SK-N-MC (cell line): ENCODE results near the gene GPC6.

ENCODE experiments used
- DNase-seq: peaks from one replicate; pipeline ENCODE4 v3.0.0-alpha.2; 2011; ENCODE audit warnings: low read depth, low spot score
- H3K27ac ChIP-seq: fragments of 200-600 bp; sonication (generic); 2 replicates; pipeline ENCODE4 v1.5.1; 2016; ENCODE audit warnings: mixed run types
- H3K36me3 ChIP-seq: fragments of 200-600 bp; sonication (generic); 2 replicates; pipeline ENCODE4 v1.6.1; 2017; ENCODE audit warnings: antibody characterized with exemption, low read length, mixed read lengths; ENCODE audit not compliant: insufficient read depth
- H3K4me3 ChIP-seq: fragments of 200-600 bp; sonication (generic); 2 replicates; pipeline ENCODE4 v1.5.1; 2016
- H3K9ac ChIP-seq: fragments of 200-600 bp; sonication (generic); 2 replicates; pipeline ENCODE4 v1.8.0; 2017; ENCODE audit warnings: mixed run types, mixed read lengths; ENCODE audit not compliant: insufficient read length
- H3K9me3 ChIP-seq: fragments of 200-600 bp; sonication (generic); 2 replicates; pipeline ENCODE4 v1.6.1; 2017; ENCODE audit warnings: low read depth, mild to moderate bottlenecking, antibody characterized with exemption, low read length, moderate library complexity, mixed read lengths
- EZH2 ChIP-seq: fragments of 200-600 bp; sonication (generic); IDR thresholded peaks from one replicate; pipeline ENCODE4 v1.6.1; 2017; ENCODE audit warnings: antibody characterized with exemption
- FOXP2 ChIP-seq: optimal IDR thresholded peaks from 2 replicates; pipeline ENCODE3; 2011; ENCODE audit warnings: mild to moderate bottlenecking, moderate library complexity; ENCODE audit not compliant: insufficient read depth; ENCODE audit errors: extremely low read length, control extremely low read depth
- POLR2AphosphoS5 ChIP-seq: IDR thresholded peaks from 2 replicates; pipeline ENCODE4 v1.6.1; 2012; ENCODE audit warnings: mild to moderate bottlenecking, low read depth, low read length, borderline replicate concordance

Gene GPC6

GRCh38 chr13:93499991-93500390, 273.4 kb downstream of the GPC6 start:
- Histone ChIP-seq H3K9me3 (no peaks in the 10 kb centered on the region), H3K36me3 (no peaks in the 10 kb centered on the region), H3K9ac (no peak overlapping the region), H3K27ac (no peak overlapping the region), H3K4me3 (peak overlapping the region; percentile 16; the same call in 1 of the 2 replicates)
- TF ChIP-seq EZH2: no peak
- TF ChIP-seq POLR2AphosphoS5: no peak
- TF ChIP-seq FOXP2: no peak
- no peak for DNase-seq

GRCh38 chr13:93502071-93502470, 275.5 kb downstream of the GPC6 start:
- H3K9ac ChIP-seq: no peak overlapping the region
- H3K27ac ChIP-seq: no peak overlapping the region
- H3K4me3 ChIP-seq: no peak overlapping the region
- H3K9me3 ChIP-seq: no peaks in the 10 kb centered on the region
- DNase-seq: no peak
- TF ChIP-seq POLR2AphosphoS5 (no peak), EZH2 (no peak), FOXP2 (no peak)
- H3K36me3 ChIP-seq: no peaks in the 10 kb centered on the region

DNA sequence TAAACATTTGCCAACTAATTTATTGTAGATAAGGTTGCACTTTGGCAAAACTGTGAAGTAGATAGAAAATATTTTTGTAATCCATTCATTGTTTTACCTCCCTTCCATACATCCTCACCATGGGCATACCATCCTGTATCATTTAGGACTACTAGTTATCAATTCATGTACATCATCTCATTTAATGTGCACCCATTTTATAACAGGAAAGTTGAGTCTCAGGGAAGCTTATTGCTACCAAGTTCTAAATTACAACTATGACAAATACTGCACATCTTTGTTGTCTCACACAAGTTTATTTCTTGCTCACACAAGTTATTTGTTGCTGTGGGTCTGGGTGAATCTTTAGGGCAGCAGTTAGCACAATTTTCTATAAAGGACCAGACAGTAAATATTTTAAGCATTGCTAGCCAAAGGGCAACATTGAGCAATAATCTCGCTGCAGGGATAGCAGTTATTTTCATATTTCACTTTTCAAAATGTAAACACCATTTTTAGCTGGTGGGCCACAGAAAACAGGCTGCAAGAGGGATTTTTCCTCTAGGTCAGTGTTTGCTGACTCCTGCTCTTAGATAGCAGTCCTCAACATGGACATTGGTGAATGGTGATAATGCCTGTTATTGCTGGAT, 276.5 kb downstream of the GPC6 start:
- Histone ChIP-seq H3K9ac (no peak overlapping the region), H3K36me3 (no peaks in the 10 kb centered on the region), H3K27ac (no peak overlapping the region), H3K9me3 (no peaks in the 10 kb centered on the region), H3K4me3 (no peak overlapping the region)
- no peak for DNase-seq
- TF ChIP-seq EZH2 (no peak), FOXP2 (no peak), POLR2AphosphoS5 (no peak)

- Histone ChIP-seq H3K36me3 (no peaks in the 10 kb centered on the region), H3K4me3 (no peak overlapping the region), H3K9me3 (no peaks in the 10 kb centered on the region), H3K9ac (no peak overlapping the region), H3K27ac (no peak overlapping the region)
- TF ChIP-seq EZH2 (no peak), POLR2AphosphoS5 (no peak), FOXP2 (no peak)
- DNase-seq: no peak
Observed at GRCh38 chr13:93505104-93505952, 278.7 kb downstream of the GPC6 start.

DNA sequence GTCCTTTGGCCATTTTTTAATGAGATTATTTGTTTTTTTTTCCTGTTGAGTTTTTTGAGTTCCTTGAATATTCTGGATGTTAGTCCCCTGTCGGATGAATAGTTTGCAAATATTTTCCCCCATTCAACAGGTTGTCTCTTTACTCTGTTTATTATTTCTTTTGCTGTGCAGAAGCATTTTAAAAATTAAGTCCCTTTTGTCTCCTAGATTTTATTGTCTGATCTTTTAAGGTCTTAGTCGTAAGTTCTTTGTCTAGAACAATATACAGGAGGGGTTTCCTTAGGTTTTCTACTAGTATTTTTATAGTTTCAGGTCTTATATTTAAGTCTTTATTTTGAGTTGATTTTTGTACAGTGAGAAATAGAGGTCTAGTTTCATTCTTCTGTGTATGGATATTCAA, 284.4 kb downstream of the GPC6 start:
- H3K9ac ChIP-seq: no peak overlapping the region
- no peak for TF ChIP-seq EZH2
- no peak for TF ChIP-seq POLR2AphosphoS5
- TF ChIP-seq FOXP2: no peak
- H3K4me3 ChIP-seq: no peak overlapping the region
- H3K9me3 ChIP-seq: no peaks in the 10 kb centered on the region
- no peaks in the 10 kb centered on the region for H3K36me3 ChIP-seq
- H3K27ac ChIP-seq: no peak overlapping the region
- DNase-seq: no peak

DNA sequence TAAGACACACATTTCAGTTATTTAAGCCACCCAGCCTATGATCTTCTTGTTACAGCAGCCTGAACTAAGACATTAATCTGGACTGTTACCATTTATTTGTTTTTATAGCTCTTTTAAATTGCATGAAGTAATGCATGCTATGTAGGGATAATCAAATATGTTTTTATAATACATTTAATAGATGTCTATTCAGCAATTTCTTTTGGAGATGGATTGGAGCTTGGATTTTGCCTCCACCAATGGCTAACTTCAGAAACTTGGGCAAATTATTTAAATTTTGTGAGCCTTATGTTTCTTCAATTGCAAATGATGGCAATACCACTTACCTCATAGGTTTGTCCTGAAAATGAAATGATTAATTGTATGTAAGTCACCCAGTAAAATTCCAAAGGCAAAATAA, 288.7 kb downstream of the GPC6 start:
- H3K27ac ChIP-seq: no peak overlapping the region
- no peak overlapping the region for H3K4me3 ChIP-seq
- H3K9ac ChIP-seq: no peak overlapping the region
- DNase-seq: no peak
- no peaks in the 10 kb centered on the region for H3K9me3 ChIP-seq
- TF ChIP-seq FOXP2 (no peak), POLR2AphosphoS5 (no peak), EZH2 (no peak)
- H3K36me3 ChIP-seq: no peaks in the 10 kb centered on the region

DNA sequence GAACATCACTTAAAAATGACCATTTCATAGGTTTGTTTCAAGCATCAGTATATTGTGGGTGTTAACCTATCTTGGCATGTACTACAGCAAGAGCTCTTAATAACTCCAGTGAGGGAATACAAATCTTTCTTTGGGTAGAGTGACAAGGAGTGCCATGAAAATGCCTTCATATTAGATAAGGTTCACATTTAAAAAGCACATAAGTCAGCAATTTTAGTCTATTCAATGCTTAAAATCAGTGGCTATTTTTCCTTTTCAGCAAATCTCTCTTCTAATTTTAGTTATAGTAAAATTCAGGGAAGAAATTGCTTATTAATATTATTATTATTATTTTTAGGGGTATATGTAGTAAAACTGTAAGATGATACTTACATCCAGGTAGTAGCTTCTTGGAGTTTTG, 291.1 kb downstream of the GPC6 start:
- no peak for TF ChIP-seq EZH2
- TF ChIP-seq FOXP2: no peak
- TF ChIP-seq POLR2AphosphoS5: no peak
- H3K9ac ChIP-seq: no peak overlapping the region
- H3K36me3 ChIP-seq: no peaks in the 10 kb centered on the region
- H3K27ac ChIP-seq: no peak overlapping the region
- no peaks in the 10 kb centered on the region for H3K9me3 ChIP-seq
- H3K4me3 ChIP-seq: no peak overlapping the region
- no peak for DNase-seq

GRCh38 chr13:93521307-93521706, 294.7 kb downstream of the GPC6 start:
- Histone ChIP-seq H3K36me3 (no peaks in the 10 kb centered on the region), H3K27ac (no peak overlapping the region), H3K9me3 (no peaks in the 10 kb centered on the region), H3K9ac (no peak overlapping the region), H3K4me3 (no peak overlapping the region)
- DNase-seq: no peak
- TF ChIP-seq EZH2 (no peak), FOXP2 (no peak), POLR2AphosphoS5 (no peak)

- no peak overlapping the region for H3K9ac ChIP-seq
Observed at GRCh38 chr13:93522501-93522900, 295.9 kb downstream of the GPC6 start.

More at GRCh38 chr13:93522501-93522900, 295.9 kb downstream of the GPC6 start:
- peak overlapping the region; percentile 20; the same call in 1 of the 2 replicates for H3K27ac ChIP-seq
- H3K36me3 ChIP-seq: no peaks in the 10 kb centered on the region
- DNase-seq: no peak
- H3K4me3 ChIP-seq: no peak overlapping the region
- no peaks in the 10 kb centered on the region for H3K9me3 ChIP-seq
- TF ChIP-seq EZH2: no peak
- TF ChIP-seq FOXP2: no peak
- no peak for TF ChIP-seq POLR2AphosphoS5
